Hematopoietic multipotent progenitor cell treated with erythropoietin and hydrocortisone succinate and interleukin-3 and kit ligand, for 15 days (in vitro differentiated cells): ENCODE data around the gene PTBP3.
"Not testable (repeated sequence)": the region's sequence is repeated elsewhere in the genome, so short reads cannot be mapped to it uniquely, and the experiment has no call there.

ENCODE experiments used
- DNase-seq: peaks from one replicate; pipeline ENCODE4 v3.0.0-alpha.2; 2015; ENCODE audit warnings: low spot score

Gene PTBP3

DNA sequence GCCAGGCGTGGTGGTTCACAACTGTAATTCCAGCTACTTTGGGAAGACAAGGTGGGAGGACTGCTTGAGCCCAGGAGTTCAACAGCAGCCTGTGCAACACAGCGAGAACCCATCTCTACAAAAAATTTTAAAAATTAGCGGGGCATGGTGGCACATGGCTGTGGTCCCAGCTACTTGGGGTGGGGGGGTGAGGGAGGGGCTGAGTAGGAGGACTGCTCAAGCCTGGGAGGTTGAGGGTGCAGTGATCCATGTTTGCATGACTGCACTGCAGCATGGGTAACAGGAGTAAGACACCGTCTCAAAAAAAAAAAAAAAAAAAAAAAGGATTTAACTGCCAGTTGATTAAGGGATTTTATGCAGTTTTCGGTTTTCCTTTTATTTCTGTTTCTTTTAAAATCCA is 65.0 kb downstream of the PTBP3 start:
- DNase-seq, result no peak

DNA sequence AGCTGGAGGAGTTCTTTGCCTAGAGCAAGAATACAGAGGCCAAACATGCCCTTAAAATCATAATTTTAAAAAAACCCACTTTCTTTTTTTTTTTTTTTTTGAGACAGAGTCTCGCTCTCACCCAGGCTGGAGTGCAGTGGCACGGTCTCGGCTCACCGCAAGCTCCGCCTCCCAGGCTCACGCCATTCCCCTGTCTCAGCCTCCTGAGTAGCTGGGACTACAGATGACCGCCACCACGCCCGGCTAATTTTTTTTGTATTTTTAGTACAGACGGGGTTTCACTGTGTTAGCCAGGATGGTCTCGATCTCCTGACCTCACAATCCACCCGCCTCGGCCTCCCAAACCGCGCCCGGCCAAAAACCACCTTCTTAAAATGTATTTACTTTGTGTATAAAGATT is 66.3 kb downstream of the PTBP3 start:
- DNase-seq, result not testable (repeated sequence)

DNA sequence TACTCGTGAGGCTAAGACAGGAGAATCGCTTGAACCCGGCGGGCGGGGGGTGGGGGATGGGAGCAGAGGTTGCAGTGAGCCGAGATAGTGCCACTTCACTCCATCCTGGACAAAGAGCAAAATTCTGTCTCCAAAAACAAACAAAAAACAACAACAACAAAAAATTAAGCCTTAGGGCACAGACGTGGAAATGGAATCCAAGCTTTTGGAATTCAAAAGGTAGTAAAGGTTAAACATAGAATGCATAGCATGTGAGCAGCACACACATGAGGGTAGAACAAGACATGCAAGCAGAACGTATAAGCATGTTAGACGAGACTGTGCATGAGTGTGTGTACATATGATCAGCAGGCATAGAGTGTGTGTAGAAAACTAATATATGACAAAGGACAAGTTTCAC is 68.0 kb downstream of the PTBP3 start:
- DNase-seq, result no peak

DNA sequence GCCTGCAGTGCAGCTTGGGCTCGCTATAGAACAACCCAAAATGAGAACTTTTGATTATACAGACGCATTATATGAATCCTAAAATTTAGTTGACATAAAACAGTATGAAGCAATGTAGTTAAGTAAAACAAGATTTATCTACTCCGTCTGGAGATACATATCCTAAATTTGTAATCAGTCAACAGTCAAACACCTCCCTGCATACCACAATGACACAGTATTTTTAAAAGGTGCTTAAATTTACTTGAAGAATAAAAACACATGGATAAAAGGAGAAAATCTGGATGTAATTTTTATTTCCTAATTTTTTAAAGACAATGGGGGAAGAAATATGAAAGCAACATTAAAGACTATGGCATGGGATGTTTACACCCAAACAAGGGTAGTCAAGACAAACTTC is 70.8 kb downstream of the PTBP3 start:
- no peak for DNase-seq

DNA sequence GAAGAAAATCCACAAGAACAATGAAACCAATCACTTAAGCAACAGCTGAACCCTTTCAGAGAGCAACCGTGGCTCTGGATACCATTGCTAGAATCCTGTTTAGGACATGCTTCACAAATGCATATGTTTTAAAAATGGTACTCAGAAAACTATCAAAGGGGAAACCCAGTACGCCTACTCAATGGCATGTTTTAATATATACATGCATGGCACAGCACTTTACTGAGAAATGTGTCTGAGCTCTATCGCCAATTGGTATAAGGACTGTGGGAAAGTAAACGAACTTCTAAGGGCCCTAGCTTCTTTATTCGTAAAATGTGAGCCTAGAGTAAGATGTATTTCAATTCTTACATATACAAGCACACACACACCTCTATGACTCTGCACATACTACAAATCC is 72.3 kb downstream of the PTBP3 start:
- no peak for DNase-seq

DNA sequence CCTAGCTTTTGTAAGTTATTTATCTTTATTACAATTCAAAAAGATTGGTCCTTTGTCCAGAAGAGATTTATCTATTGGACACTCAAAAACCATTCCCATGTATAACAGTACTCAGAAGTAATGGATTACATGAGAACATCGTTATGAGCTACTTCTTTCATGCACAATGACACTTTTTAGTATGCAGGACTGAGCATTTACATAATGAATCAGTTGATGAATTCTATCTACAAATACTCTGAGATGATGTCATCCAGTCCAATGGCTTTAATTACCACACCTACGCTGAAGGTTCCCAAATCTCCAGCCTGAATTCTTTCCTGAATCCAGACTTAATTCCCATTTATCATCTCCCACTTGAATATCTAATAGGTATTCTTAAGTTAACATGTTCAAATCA is 75.3 kb downstream of the PTBP3 start:
- no peak for DNase-seq

DNA sequence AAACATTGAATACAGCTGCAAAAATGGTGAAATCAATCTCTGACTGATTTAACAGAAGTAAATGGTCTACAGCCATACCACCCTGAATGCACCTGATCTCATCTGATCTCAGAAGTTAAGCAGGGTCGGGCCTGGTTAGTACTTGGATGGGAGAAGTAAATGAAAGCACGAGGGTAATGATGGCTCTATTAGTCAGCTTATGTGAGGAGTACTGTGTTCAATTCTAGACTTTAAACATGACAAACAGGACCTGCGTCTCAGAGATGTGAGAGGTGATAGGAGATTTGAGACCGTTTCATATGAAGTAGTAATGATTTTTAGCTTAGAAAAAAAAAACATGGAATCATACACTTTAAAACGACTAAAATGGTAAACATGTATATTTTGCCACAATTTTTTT is 81.2 kb downstream of the PTBP3 start:
- DNase-seq, result no peak

DNA sequence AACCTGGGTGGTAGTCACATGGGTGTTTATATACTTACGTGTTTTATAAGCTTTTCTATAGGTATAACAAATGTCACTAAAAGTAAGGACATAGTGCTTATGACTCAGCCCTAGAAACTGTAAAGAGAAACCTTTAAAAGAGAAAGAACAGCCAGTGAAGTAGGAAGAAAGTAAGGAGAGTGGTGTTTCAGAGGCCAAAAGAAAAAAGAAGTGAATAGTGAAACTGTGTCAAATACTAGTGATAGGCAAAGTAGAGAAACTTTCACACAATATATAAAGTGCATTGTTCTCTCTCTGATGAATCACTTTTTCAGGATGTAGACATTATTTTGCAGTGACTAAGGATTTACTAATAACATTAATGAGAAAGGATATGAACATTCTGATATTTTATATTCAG is 84.1 kb downstream of the PTBP3 start:
- no peak for DNase-seq

DNA sequence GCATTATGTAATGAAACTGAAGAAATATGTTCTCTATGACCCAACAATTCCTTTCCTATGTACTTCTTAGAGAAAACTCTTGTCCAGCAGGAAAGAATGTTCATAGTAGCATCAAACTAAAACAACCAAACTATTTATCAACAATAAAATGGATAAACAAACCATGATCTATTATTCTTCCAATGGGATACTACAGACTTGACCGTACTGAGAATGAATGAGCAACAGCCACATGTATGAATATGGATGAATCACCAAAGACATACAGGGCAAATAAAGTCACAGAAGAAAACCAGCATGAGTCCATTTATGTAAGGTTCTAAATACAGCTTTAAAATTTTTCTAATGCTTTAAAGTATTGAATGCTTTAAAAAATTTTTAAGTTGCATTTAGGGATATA is 84.7 kb downstream of the PTBP3 start:
- no peak for DNase-seq

DNA sequence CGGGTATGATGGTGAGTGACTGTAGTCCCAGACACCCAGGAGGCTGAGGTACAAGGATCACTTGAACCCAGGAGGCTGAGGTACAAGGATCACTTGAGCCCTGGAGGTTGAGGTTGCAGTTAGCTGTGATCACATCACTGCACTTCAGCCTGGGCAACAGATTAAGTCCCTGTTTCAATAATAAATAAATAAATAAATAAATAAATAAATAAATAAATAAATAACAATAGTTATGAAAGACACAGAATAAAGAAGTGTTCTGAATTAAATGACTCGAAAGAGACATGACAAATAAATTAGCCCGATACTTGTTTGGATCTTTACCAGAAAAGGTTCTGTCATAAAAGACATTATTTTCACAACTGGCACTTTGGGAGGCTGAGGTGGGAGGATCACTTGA is 86.3 kb downstream of the PTBP3 start:
- DNase-seq, result no peak

DNA sequence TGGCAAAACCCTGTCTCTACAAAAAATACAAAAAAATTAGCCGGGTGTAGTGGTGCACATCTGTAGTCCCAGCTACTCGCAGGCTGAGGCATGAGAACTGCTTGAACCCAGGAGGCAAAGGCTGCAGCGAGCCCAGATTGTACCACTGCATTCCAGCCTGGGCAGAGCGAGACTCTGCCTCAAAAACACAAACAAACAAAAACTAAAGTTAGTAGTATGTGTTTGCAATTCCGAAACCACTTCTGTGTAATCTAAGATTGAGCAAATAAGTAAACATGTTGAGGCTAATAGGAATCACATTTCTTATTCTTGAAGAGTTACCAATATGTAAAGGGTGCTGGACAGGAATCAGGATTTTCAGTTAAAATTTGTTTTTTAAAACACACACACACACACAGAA is 88.3 kb downstream of the PTBP3 start:
- no peak for DNase-seq

DNA sequence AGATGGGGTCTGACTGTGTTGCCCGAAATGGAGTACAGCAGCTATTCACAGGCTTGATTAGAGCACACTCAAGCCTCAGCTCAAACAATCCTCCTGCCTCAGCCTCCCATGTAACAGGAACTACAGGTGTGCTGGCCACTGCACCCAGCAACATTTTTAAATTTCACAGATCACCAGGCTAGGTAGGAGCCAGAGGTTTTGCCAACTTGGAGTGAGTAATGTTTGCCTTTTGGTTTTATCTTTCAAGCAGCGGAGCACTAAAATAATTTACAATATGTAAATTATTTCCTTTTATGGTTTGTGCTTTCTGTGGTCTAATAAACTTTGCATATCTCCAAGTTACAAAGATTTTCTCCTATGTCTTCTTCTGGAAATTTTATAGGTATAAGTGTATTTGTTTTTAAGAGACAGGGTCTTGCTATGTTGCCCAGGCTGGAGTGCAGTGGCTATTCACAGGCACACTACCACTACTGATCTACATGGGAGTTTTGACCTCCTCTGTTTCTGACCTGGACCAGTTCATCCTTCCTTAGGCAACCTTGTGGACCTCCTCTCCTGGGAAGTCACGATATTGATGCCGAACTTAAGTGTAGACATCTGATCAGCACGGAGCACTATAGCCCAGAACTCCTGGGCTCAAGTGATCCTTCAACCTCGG is 91.1 kb downstream of the PTBP3 start:
- DNase-seq, result no peak

DNA sequence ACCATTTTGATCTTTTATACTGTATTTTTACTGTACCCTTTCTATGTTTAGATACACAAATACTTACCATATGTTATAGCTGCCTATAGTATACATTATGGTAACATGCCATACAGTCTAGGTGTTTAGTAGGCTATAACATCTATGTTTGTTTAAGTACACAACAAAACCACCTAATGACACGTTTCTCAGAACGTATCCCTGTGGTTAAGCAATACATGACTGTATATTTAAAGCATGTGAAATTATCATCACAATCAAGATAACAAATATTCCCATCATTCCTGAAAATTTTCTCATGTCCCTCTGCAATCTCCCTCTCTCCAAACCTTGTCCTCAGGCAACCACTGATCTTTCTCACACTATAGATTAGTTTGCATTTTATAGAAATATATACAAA is 91.9 kb downstream of the PTBP3 start:
- no peak for DNase-seq

DNA sequence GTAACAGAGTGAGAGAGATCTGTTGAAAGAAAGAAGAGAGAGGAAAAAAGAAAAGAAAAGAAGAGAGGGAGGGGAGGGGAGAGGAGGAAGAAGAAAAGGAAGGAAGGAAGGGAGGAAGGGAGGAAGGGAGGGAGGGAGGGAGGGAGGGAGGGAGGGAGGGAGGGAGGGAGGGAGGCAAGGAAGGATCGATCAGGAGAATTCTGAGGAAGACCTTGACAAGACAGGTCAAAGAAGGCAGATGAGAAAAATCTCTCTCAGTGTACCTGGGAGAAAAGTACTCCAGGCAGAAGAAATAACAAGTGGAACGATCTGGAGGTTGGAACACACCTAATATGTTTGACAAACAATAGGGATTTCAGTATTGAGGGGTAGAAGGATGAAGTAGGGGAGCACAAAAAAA is 93.7 kb downstream of the PTBP3 start:
- no peak for DNase-seq

DNA sequence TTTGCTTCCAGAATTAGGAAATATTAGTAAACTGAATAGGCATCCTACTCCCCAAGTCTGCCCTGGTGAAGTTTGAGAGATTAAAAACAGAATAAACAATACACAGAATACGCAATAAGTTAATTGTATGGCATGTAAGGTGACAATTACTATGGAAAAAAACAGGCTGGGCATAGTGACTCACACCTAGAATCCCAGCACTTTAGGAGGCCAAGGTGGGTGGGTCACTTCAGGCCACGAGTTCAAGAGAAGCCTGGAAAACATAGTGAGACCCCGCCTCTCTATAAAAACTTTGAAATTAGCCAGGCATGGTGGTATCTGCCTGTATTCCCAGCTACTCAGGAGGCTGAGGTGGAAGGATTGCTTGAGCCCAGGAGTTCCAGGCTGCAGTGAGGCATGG is 94.1 kb downstream of the PTBP3 start:
- no peak for DNase-seq

DNA sequence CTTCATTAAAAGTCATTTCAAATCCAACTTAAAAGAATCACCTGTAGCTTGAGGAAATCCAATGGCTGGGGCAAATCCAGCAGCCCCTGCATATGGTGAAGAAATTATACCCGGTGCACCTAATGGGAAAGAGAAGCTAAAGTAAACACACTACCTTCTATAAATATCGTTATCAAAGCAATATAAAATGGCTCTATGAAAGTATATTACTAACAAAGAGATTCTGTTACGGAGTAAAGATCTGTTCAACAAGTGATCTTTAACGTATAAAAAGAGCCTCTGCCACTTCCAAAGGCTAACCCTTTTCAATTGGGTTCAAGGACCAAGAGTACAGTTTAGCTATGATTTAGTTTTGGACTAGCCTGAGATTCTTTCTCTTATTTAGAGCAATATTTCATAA is 98.6 kb downstream of the PTBP3 start:
- no peak for DNase-seq

DNA sequence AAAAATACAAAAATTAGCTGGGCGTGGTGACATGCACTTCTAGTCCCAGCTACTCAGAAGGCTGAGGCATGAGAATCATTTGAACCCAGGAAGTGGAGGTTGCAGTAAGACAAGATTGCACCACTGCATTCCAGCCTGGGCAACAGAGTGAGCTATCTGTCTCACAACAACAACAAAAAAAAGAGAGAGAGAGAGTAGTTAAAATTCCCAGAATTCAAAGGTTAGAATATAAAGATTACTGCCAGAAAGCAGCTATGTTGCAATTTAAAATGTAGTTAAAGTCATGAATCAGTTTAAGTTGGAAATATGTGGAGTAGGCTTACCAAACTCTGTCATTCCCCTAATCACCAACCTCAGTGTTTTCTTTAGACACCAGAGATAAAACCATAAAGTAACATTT is 99.7 kb downstream of the PTBP3 start:
- DNase-seq, result no peak

DNA sequence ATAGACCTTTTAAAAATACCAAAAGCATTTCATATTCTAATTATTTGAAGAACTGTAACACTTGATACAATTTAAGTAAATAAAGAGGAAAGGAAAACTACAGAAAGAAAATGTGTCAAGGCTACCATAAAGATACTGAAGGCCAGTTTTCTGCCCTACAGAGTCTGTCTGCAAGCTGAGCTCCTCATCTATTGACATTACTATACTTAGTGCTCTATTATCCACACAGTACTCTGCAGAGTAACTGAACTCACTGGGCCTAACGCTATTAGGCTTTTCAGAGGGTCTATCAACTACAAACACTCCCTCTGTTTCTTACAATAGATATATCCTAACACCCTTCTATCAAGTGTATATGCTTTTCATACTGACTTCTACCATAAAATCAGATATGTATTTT is 101.2 kb downstream of the PTBP3 start:
- DNase-seq, result no peak

DNA sequence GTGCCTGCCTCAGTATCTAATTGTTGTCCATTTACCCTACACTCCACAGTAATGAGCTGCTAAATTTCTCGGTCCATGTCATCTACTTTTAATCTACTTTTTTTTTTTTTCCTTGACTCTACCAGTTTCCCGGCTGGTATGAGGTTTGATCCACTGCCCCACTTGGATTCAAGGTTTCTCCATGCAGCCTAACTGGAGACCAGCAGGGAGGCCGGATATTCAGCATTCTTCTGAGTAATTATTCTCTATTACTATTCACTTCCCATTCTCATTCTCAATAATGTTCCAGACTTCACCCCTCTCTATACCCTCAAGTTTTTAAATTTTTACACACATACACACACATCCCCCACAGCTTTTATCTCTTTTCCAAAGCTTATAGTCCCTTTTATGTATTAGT is 107.3 kb downstream of the PTBP3 start:
- no peak for DNase-seq

DNA sequence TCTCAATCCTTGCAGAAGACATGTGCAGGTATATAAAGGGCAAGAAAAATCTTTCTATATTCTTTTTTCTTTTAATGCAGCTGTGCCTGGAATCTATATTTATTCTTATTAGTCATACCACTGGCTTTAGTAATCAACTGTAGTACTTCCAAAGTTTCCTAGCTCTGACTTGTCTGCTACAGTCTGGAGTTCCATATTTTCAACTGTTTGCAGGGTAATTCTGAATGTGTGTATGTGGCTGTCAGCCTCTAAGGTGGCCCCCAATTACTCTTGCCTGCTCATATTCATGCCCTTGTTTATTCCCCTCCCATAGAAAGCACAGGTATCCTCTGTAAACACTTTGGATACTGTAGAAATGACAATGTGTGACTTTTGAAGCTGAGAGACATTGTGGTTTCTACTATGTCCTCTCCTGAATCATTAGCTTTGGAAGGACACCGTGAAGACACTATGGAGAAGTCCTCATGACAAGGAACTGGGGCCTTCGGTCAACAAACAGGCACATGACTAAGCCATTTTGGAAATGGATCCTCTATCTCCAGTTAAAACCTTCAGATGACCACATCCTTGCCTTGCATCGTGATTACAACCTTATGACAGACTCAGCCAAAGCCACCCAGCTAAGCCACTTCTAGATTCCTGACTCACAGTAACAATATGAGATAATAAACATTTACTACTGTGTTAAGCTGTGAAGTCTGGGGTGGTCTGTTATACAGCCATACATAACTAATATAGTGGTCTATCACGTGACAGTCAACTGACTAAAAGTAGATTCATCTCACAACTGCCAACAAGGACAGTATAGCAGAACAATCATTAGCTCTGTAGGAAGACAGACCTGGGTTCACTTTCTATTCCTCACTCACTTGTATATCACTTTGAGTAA is 108.8 kb downstream of the PTBP3 start:
- no peak for DNase-seq

DNA sequence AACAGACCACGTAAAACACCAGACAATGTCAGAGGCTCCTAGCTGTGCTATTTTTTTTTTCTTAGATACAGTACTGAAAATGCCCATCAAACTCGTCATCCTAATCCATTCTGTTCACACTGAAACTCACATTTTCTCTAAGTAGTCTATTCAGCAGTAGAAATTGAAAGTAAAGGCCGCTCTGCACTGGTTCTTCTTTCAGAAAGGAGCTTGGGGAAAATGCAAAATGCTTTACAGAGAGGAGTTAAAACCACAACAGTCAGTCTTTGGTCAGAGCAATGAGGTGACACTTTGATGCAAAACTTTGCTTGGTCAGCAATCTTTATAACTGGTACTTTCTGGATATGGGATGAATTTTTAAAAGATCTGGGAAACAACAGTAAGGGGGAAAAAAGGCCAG is 114.5 kb downstream of the PTBP3 start:
- DNase-seq, result no peak

DNA sequence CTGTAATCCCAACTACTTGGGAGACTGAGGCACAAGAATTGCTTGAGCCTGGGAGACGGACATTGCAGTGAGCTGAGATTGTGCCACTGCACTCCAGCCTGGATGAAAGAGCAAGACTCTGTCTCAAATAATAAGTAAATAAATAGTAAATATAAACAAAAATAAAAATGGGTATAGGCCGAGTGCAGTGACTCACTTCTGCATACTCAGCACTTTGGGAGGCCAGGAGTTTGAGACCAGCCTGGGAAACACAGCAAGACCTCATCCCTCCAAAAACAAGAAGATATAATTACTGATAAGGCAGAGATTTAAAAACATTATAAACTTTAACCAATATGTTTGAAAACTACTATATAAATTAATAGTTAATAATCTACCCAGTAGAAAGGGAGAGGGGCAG is 120.5 kb downstream of the PTBP3 start:
- no peak for DNase-seq

DNA sequence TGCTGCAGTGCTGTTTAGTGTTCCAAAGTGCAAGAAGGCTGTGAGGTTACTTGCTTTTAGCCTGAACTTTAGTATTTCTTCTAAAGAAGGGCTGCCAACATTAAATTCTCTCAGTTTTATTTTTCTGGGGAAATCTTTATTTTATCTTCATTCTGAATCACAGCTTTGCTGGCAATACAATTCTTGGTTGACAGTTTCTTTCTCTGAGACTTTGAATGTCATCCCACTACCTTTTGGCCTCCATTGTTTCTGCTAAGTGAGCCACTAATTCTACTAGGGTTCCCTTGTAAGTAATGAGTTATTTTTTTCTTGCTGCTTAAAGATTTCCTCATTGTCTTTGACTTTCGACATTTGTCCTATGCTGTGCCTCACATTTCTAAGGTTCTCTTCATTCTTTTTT is 126.0 kb downstream of the PTBP3 start:
- no peak for DNase-seq

DNA sequence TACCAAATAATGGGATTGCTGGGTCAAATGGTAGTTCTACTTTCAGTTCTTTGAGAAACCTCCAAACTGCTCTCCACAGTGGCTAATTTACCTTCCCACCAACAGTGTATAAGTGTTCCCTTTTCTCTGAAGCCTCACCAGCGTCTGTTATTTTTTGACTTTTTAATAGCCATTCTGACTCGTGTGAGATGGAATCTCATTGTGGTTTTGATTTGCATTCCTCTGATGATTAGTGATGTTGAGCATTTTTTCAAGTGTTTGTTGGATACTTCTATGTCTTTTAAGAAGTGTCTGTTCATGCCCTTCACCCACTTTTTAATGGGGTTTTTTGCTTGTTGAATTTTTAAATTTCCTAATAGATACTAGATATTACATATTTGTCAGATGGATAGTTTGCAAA is 129.9 kb downstream of the PTBP3 start:
- no peak for DNase-seq
